ENCODE results near the gene STARD9.

- no peak for TF ChIP-seq CTCF (IDR thresholded peaks at IDR 0.05; ENCODE audit: insufficient read depth, low read depth, low read length)
- TF ChIP-seq EZH2 (IDR thresholded peaks at IDR 0.05; ENCODE audit: insufficient read depth, low read length), result no peak
These were observed 118.5 kb downstream of the STARD9 start for GRCh38 chr15:42693942-42694341.
